NCI-H345 treated with DMSO at 0.1 percent for 48 hours (cell line): ENCODE results near the gene ABLIM1.

ENCODE experiments used
- DNase-seq: peaks from one replicate; lab custom pipeline; 2025; ENCODE audit not compliant: unreplicated experiment; lab: John Stamatoyannopoulos, UW

ABLIM1 gene

GRCh38 chr10:114470956-114471905 is 186.8 kb downstream of the ABLIM1 start:
- DNase-seq = peak; percentile 68

GRCh38 chr10:114470361-114470760 is 187.7 kb downstream of the ABLIM1 start:
- no peak for DNase-seq

GRCh38 chr10:114458955-114459354 is 199.1 kb downstream of the ABLIM1 start:
- no peak for DNase-seq

DNA sequence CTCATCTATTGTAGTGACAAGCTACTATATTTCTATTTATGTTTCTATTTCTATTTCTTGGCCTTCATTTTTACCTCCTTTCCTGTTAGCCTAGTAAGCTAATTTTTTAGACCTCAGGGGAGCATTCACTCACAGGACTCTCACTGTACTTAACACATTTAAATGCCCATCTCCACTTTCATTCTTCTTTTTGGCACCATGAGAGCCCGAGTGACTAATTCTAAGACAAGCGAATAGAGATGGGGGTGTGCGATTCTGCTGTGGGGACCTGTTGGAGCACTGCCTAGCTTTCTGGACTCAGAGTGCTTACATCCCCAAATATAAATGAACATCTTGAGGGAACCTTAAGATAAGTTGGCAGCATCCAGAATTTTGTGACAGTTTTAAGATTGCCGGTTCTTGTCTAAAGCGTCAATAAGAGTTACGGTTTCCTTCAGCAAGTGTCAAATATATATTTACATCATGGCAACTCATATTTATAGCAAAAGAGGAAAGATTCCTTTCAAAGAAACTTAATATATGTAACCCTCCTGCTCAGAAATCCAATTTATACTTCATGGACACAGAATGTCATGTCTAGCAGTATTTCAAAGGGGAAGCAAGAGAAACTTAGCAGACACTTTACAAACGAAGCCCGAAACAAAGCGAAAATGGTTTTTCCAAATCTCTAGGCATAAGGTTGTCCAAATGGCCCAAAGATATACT is 199.7 kb downstream of the ABLIM1 start:
- DNase-seq = no peak

GRCh38 chr10:114453576-114453975 is 204.5 kb downstream of the ABLIM1 start:
- DNase-seq = no peak

DNA sequence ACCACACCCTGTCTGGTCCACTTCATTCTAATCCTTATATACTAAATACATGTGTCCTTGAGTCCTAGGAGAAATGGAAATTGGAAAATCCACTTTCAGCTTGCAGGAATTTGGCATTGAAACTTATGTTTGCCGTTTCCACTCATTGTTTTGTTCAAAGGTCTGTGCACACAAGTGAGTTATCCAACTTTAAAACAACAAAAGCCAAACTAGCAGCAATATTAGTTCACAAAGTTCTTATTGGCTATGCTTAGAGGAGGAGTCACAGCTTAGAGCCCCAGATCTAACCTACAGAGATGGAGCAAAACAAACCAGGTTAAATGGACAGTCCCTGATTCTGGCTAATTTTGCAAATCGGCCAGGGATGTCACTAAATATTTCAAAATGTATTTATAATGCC is 209.2 kb downstream of the ABLIM1 start:
- no peak for DNase-seq

GRCh38 chr10:114445332-114445731 is 212.7 kb downstream of the ABLIM1 start:
- no peak for DNase-seq

- DNase-seq = no peak
These were observed 213.3 kb downstream of the ABLIM1 start for GRCh38 chr10:114444819-114445218.

DNA sequence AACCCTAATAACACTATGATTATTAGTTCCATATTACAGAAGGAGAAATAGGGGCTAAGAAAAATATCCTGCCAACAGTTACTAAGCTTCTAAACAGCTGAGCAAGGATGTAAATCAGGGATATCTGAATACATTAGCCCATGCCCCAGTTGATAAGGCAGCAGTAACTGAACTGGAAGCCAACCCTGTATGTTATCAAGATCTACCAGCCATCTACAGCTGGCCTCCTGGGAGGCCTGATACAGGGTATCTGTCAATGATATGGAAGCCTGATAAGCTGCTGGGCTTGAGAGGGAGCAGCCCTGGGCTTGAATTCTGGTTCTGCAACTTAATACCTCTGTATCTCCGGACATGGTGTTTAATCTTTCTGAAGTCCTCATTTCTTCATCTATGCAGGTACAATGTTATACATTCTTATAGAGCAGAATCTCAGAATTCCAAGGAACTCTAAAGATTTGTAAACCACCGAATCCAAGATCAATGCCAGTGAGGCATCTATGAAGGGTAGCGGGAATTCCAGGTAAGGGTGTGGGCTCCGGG is 215.9 kb downstream of the ABLIM1 start:
- no peak for DNase-seq

DNA sequence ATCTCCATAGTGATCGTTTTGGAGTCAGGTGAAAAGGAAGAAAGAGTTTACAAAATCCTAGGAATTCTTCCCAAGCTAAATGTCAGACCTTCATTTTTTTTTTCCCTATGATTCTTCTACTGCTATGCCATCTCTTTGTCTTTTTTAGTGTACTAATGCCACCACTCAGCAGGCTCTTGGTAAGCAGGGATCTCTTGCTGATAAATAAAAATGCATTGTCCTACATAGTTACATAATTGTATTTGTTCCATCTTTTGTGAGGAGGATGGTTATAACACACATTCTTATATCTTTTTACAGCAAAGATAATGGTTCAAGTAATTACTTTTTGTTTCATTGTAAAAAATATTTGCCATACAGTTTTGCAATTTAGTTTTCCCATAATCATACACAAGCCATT is 217.0 kb downstream of the ABLIM1 start:
- DNase-seq = no peak

DNA sequence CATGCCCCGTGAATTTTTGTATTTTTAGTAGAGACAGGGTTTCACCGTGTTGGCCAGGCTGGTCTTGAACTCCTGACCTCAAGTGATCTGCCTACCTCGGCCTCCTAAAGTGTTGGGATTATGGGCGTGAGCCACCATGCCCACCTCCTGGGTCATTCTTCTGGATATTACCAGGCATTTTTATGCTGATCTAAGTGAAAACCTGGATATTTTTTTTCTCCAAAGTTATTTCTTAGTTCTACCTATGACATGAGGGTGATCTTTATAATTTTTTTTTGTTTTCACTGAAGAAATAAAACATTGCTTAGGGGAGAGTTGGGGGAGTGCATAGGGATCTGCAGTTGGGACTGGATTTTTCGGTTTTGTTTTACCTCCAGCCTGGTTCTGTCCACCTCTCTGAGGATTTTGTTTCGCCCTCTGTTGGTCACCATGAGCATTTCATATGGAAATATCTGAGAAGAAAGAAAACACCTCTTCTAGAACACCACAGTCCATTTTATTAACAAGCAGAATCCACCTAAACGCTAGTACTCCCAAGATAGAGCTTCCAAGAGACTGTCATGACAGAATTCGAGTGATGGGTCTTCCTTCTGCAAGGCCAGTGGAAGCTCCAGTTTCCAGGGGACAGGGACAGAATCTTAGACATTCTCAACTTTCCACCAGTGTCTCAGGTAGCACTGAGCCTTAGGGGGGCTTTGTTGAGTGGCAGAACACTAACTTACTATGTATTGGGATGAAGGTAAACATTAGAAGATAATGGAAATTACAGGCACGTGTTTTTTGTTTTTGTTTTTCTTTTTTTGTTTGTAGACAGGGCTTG is 220.4 kb downstream of the ABLIM1 start:
- no peak for DNase-seq

DNA sequence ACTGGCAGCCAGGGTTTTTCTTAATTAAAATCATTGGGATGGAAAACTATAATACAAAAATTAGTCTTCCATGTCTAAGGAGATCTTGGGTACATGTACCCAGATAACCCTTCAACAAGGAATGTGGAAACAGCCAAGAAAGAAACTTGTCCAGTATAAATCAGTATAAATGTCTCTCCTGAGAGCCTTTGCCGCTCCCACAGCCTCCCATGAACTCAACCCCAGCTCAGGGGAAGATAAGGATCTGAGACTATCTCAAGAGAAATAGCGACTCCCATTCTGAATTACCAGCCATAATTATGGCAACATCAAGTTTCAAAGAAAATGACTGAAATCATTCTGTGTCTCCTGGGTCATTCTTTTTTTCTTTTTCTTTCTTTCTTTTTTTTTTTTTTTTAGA is 221.1 kb downstream of the ABLIM1 start:
- DNase-seq = no peak

GRCh38 chr10:114432566-114433093 is 225.4 kb downstream of the ABLIM1 start:
- no peak for DNase-seq

- DNase-seq = no peak
These were observed 226.5 kb downstream of the ABLIM1 start for GRCh38 chr10:114431414-114432135.

- no peak for DNase-seq
These were observed 227.2 kb downstream of the ABLIM1 start for GRCh38 chr10:114430688-114431413.

GRCh38 chr10:114429581-114430335 is 228.3 kb downstream of the ABLIM1 start:
- no peak for DNase-seq

GRCh38 chr10:114427124-114427852 is 230.8 kb downstream of the ABLIM1 start:
- DNase-seq = peak; percentile 28

DNA sequence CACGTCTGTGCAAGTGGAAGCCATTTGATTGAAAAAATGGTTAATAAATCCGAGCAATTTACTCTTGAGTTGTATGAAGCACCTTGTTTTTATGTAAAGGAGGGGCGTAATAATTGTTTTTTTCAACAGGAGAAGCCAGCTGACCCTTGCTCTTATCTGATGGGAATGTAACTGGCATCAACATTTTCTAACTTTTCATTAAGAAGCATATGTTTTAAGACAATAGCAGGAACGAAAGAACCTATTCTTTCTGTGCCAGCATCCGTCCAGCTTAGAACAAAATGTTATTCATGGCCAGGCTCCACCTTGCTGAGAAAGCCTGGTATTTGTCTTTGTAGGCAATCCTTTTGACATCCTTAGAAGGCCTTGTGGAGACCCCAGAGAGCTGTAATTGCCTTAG is 231.6 kb downstream of the ABLIM1 start:
- no peak for DNase-seq
